H9 (cell line): Measurements from ENCODE around the gene RNF217. TPM values are rescaled to one million over a fixed set of nuclear protein-coding genes. Genes with fewer than 3 reads are reported as not detected.

Experiments
- DNase-seq: peaks from one replicate; pipeline ENCODE4 v3.0.0-alpha.2; 2017
- H2AFZ ChIP-seq: one replicate; pipeline ENCODE4 v1.6.1; 2013; ENCODE audit warnings: mild to moderate bottlenecking, low read length, control low read depth, moderate library complexity
- H2AK5ac ChIP-seq: 2 replicates; pipeline ENCODE4 v1.6.1; 2013; ENCODE audit warnings: low read length, control low read depth, mixed read lengths; ENCODE audit not compliant: insufficient read length
- H2BK120ac ChIP-seq: one replicate; pipeline ENCODE4 v1.6.1; 2013; ENCODE audit warnings: low read depth, mild to moderate bottlenecking, low read length, control low read depth, inconsistent platforms; ENCODE audit not compliant: poor library complexity, severe bottlenecking
- H2BK12ac ChIP-seq: 2 replicates; pipeline ENCODE4 v1.6.1; 2013; ENCODE audit warnings: low read length, control low read depth, mixed read lengths, low read depth; ENCODE audit not compliant: insufficient read length
- H2BK15ac ChIP-seq: 2 replicates; pipeline ENCODE4 v1.6.1; 2013; ENCODE audit warnings: low read depth, low read length, control low read depth
- H2BK20ac ChIP-seq: one replicate; pipeline ENCODE4 v1.6.1; 2013; ENCODE audit warnings: low read depth, mild to moderate bottlenecking, low read length, control low read depth, inconsistent platforms; ENCODE audit not compliant: poor library complexity, severe bottlenecking
- H2BK5ac ChIP-seq: 2 replicates; pipeline ENCODE4 v1.6.1; 2013; ENCODE audit warnings: low read length, control low read depth, mixed read lengths; ENCODE audit not compliant: insufficient read length
- H3K14ac ChIP-seq: 2 replicates; pipeline ENCODE4 v1.6.1; 2013; ENCODE audit warnings: low read length, control low read depth; ENCODE audit not compliant: insufficient read depth
- H3K18ac ChIP-seq: 2 replicates; pipeline ENCODE4 v1.6.1; 2013; ENCODE audit warnings: low read depth, mild to moderate bottlenecking, mixed read lengths, low read length, control low read depth; ENCODE audit not compliant: insufficient read length
- H3K23ac ChIP-seq: 2 replicates; pipeline ENCODE4 v1.6.1; 2013; ENCODE audit warnings: low read length, control low read depth, mixed read lengths, low read depth; ENCODE audit not compliant: insufficient read length
- H3K23me2 ChIP-seq: 2 replicates; pipeline ENCODE4 v1.6.1; 2013; ENCODE audit warnings: low read depth, mild to moderate bottlenecking, mixed read lengths, low read length, control low read depth; ENCODE audit not compliant: insufficient read length, poor library complexity, severe bottlenecking
- H3K27ac ChIP-seq: 2 replicates; pipeline ENCODE4 v1.5.1; 2013; ENCODE audit warnings: low read length, control low read depth, mixed read lengths, low read depth; ENCODE audit not compliant: insufficient read length
- H3K27me3 ChIP-seq: 2 replicates; pipeline ENCODE4 v1.6.1; 2013; ENCODE audit warnings: low read length, control low read depth, inconsistent platforms; ENCODE audit not compliant: insufficient read depth
- H3K4ac ChIP-seq: 2 replicates; pipeline ENCODE4 v1.6.1; 2013; ENCODE audit warnings: low read depth, mild to moderate bottlenecking, control low read depth, inconsistent platforms, low read length, moderate library complexity
- H3K4me1 ChIP-seq: 2 replicates; pipeline ENCODE4 v1.6.1; 2013; ENCODE audit warnings: low read length, control low read depth, inconsistent platforms; ENCODE audit not compliant: insufficient read depth
- H3K4me2 ChIP-seq: 2 replicates; pipeline ENCODE4 v1.6.1; 2013; ENCODE audit warnings: low read length, control low read depth, mixed read lengths; ENCODE audit not compliant: insufficient read length, insufficient read depth
- H3K56ac ChIP-seq: 2 replicates; pipeline ENCODE4 v1.6.1; 2013; ENCODE audit warnings: low read depth, mild to moderate bottlenecking, mixed read lengths, low read length, control low read depth; ENCODE audit not compliant: insufficient read length
- H3K79me1 ChIP-seq: 2 replicates; pipeline ENCODE4 v1.6.1; 2013; ENCODE audit warnings: low read depth, mild to moderate bottlenecking, moderate library complexity, low read length, control low read depth, inconsistent platforms; ENCODE audit not compliant: insufficient read depth, poor library complexity, severe bottlenecking
- H3K79me2 ChIP-seq: 2 replicates; pipeline ENCODE4 v1.6.1; 2013; ENCODE audit warnings: low read length, control low read depth, inconsistent platforms; ENCODE audit not compliant: insufficient read depth
- H3K9ac ChIP-seq: 2 replicates; pipeline ENCODE4 v1.6.1; 2013; ENCODE audit warnings: low read length, control low read depth, mixed read lengths; ENCODE audit not compliant: insufficient read length; ENCODE audit errors: extremely low read depth
- H3K9me3 ChIP-seq: one replicate; pipeline ENCODE4 v1.6.1; 2013; ENCODE audit warnings: low read depth, low read length, inconsistent platforms; ENCODE audit not compliant: control insufficient read depth
- H3T11ph ChIP-seq: one replicate; pipeline ENCODE4 v1.6.1; 2013; ENCODE audit warnings: mild to moderate bottlenecking, low read length, control low read depth, inconsistent platforms
- H4K20me1 ChIP-seq: one replicate; pipeline ENCODE4 v1.6.1; 2013; ENCODE audit not compliant: control insufficient read depth, insufficient read length, insufficient read depth
- H4K5ac ChIP-seq: 2 replicates; pipeline ENCODE4 v1.6.1; 2013; ENCODE audit warnings: low read depth, mild to moderate bottlenecking, mixed read lengths, low read length, control low read depth; ENCODE audit not compliant: insufficient read length
- H4K8ac ChIP-seq: replicated peaks from 2 replicates; pipeline ENCODE4 v1.6.1; 2013; ENCODE audit warnings: low read length, control low read depth, mixed read lengths, low read depth; ENCODE audit not compliant: insufficient read length
- H4K91ac ChIP-seq: 2 replicates; pipeline ENCODE4 v1.6.1; 2013; ENCODE audit warnings: low read depth, mild to moderate bottlenecking, moderate library complexity, mixed read lengths, low read length, control low read depth; ENCODE audit not compliant: insufficient read length
- H3K27ac Mint-ChIP-seq, 3 experiments: 2 replicates in 2 of 3; 3 replicates in 1 of 3; pipeline ENCODE4 v1.8.0; 2020 to 2021; ENCODE audit warnings: mixed read lengths in 3 of 3, mild to moderate bottlenecking in 1 of 3, moderate library complexity in 1 of 3
- H3K27me3 Mint-ChIP-seq: 2 replicates; pipeline ENCODE4 v1.8.0; 2021; ENCODE audit warnings: low read depth, mild to moderate bottlenecking, moderate library complexity, mixed read lengths
- H3K36me3 Mint-ChIP-seq, 3 experiments: 2 replicates in 2 of 3; 3 replicates in 1 of 3; pipeline ENCODE4 v1.8.0; 2020 to 2021; ENCODE audit warnings: low read depth in 3 of 3, mixed read lengths in 3 of 3; ENCODE audit not compliant: insufficient read depth in 1 of 3
- H3K4me1 Mint-ChIP-seq, 2 experiments: 2 replicates each; pipeline ENCODE4 v1.8.0; 2020; ENCODE audit warnings: mixed read lengths in 2 of 2
- H3K4me3 Mint-ChIP-seq, 2 experiments: 2 replicates in 1 of 2; 3 replicates in 1 of 2; pipeline ENCODE4 v1.8.0; 2020 to 2021; ENCODE audit warnings: mild to moderate bottlenecking in 2 of 2, mixed read lengths in 2 of 2, moderate library complexity in 1 of 2
- H3K9me3 Mint-ChIP-seq, 2 experiments: 2 replicates in 1 of 2; 3 replicates in 1 of 2; pipeline ENCODE4 v1.8.0; 2020; ENCODE audit warnings: mild to moderate bottlenecking in 2 of 2, mixed read lengths in 2 of 2, moderate library complexity in 1 of 2
- WGBS: extraction: QIAGEN DNeasy Blood & Tissue Kit; methylation state at CpG from one replicate; pipeline ENCODE4 v1.1.7; 2013; ENCODE audit warnings: missing lambda C conversion rate, low lambda C conversion rate, mixed read lengths; ENCODE audit not compliant: insufficient read length; ENCODE audit errors: extremely low coverage; 5-methylcytosine and 5-hydroxymethylcytosine counted together
- total RNA-seq: library from RNA; stranded (reverse); gene quantifications from 2 replicates; pipeline ENCODE4 v1.2.1, GENCODE V29; 2021
- TF ChIP-seq, protein P1 (sequence below): fragments of 200-600 bp; sonication (generic); conservative IDR thresholded peaks from 3 replicates; pipeline ENCODE4 v1.8.0; 2021; ENCODE audit warnings: antibody characterized with exemption, mild to moderate bottlenecking

Gene RNF217
- total RNA-seq, 1 experiment from 2014 or later = 9.6 TPM

DNA sequence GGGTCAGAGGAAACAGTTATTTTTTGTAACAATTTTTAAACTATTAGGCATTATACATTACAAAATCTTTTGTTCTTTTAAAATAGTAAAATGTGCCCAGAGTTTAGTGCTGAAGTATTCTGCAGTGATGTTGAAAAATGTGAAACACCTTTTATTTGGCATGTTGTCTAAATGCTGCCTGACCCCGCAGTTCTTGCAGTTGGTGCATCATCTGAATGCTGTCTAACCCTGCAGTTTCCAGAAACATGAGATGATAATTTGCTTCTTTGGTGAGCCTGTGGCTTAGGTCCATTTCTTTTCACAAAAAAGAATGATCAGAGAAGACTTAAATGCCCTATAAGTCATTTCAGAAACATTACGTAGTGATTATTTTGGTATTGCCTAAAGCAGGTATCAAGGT, 82.4 kb downstream of the RNF217 start:
- DNase-seq = no peak
- Histone ChIP-seq H4K91ac (no peak overlapping the region), H3K23me2 (no peaks in the 10 kb centered on the region), H2AK5ac (no peak overlapping the region), H3K27ac (no peak overlapping the region), H4K8ac (no peak overlapping the region), H3K14ac (no peak overlapping the region), H3K79me1 (no peaks in the 10 kb centered on the region), H3T11ph (no peak overlapping the region), H2AFZ (no peak overlapping the region), H3K79me2 (no peaks in the 10 kb centered on the region), H2BK120ac (no peak overlapping the region), H4K5ac (no peak overlapping the region), H3K27me3 (no peaks in the 10 kb centered on the region), H2BK12ac (no peak overlapping the region), H3K4ac (no peak overlapping the region), H3K4me1 (no peaks in the 10 kb centered on the region; the same call in 1 of the 2 replicates), H3K56ac (no peak overlapping the region), H2BK15ac (no peak overlapping the region), H3K9ac (no peak overlapping the region), H3K4me2 (no peak overlapping the region), H2BK5ac (no peak overlapping the region), H3K9me3 (no peaks in the 10 kb centered on the region), H4K20me1 (no peaks in the 10 kb centered on the region), H3K23ac (no peak overlapping the region), H2BK20ac (no peak overlapping the region), H3K18ac (no peak overlapping the region)
- Mint-ChIP-seq H3K4me1 (peaks cover 20% of the 10 kb centered on the region in 2 experiments), H3K27me3 (no peaks in the 10 kb centered on the region), H3K36me3 (no peaks in the 10 kb centered on the region), H3K4me3 (no peak overlapping the region), H3K27ac (no peak overlapping the region), H3K9me3 (no peaks in the 10 kb centered on the region)
- TF ChIP-seq, protein P1, sequence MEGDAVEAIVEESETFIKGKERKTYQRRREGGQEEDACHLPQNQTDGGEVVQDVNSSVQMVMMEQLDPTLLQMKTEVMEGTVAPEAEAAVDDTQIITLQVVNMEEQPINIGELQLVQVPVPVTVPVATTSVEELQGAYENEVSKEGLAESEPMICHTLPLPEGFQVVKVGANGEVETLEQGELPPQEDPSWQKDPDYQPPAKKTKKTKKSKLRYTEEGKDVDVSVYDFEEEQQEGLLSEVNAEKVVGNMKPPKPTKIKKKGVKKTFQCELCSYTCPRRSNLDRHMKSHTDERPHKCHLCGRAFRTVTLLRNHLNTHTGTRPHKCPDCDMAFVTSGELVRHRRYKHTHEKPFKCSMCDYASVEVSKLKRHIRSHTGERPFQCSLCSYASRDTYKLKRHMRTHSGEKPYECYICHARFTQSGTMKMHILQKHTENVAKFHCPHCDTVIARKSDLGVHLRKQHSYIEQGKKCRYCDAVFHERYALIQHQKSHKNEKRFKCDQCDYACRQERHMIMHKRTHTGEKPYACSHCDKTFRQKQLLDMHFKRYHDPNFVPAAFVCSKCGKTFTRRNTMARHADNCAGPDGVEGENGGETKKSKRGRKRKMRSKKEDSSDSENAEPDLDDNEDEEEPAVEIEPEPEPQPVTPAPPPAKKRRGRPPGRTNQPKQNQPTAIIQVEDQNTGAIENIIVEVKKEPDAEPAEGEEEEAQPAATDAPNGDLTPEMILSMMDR = no peak
- WGBS = no CpG with 5 or more reads among the region's 2 CpGs
